ENCODE results near the gene MAGI2.
"Not testable (repeated sequence)": the region's sequence is repeated elsewhere in the genome, so short reads cannot be mapped to it uniquely, and the experiment has no call there.

The MAGI2 gene

DNA sequence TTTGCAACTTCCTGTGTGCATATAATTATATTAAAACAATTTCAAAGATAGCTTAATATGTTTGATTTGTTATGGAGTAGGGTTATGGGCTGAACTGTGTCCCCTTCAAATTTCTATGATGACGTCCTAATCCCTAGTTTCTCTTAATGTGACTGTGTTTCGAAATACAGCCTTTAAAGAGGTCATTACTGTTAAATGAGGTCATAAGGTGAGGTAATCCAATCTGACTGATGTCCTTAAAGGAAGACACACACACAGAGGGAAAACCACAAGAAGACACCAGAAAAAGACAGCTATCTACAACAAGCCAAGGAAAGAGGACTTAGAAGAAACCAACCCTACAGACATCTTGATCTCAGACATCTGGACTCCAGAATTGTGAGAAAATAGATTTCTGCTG lies 407.4 kb downstream of the MAGI2 start:
- Mint-ChIP-seq H3K27me3 (no peaks in the 10 kb centered on the region), H3K4me1 (no peaks in the 10 kb centered on the region), H3K9me3 (peaks cover 13% of the 10 kb centered on the region), H3K36me3 (ENCODE audit: low read depth) (no peaks in the 10 kb centered on the region), H3K27ac (no peak overlapping the region), H3K4me3 (no peak overlapping the region)
- ATAC-seq = no peak
- no peak for DNase-seq

DNA sequence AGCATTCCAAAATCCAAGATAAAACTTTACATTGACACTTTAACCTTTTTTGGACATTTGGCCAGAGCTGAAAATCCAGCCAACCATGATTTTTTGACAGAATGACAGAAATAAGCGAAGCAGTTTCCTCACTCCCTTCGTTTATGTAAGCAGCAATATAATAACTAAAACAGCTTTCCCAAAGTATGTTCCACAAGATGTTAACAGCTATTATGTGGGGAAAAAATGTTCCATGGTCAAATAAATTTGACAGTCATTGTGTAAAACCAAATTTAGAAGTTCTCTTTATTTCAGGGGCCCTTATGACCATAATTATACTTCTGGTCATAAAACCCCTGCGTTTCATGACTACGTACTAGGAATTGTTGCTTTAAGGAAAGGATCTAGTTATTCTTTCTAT lies 416.5 kb downstream of the MAGI2 start:
- DNase-seq = no peak
- ATAC-seq = no peak
- no peaks in the 10 kb centered on the region for H3K4me1 Mint-ChIP-seq
- H3K4me3 Mint-ChIP-seq = no peak overlapping the region
- no peaks in the 10 kb centered on the region for H3K27me3 Mint-ChIP-seq
- H3K36me3 Mint-ChIP-seq (ENCODE audit: low read depth) = no peaks in the 10 kb centered on the region
- H3K27ac Mint-ChIP-seq = no peak overlapping the region
- H3K9me3 Mint-ChIP-seq = no peaks in the 10 kb centered on the region

DNA sequence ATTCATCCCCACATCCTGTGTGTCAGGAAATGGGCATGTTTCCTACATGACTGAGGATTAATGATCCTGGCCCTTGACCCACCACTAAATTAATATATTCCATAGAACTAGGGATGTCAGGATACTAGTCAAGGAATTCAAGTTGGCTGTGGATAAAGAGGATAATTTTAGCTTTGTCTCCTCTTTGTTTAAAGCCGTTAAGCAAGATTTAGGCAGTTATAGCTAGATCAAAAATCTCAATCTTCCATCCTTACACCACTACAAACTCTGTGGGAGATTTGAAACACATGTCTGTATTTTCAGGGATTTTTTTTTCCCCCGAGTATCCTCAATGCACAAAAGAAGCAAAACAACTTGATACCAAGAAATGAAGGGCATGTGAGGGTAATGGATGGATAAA lies 417.1 kb downstream of the MAGI2 start:
- no peaks in the 10 kb centered on the region for H3K9me3 Mint-ChIP-seq
- ATAC-seq = no peak
- no peak for DNase-seq

DNA sequence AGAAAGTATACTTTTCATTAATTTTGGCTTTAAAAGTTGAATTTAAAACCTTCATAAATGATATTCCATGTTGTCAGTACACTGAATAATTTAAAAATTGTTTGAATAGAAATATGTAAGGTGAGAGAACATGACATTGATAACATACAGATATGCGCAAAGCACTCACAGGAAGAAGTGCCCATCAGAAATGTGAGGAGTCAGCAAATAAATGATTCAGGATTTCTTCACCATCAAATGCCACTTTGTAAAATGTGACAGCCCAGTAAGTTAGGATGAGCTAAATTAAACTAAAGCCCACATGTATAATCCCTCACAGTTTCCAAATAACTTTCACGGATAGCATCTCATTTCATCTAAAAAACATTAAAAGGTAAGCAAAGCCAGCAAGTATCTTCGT lies 417.6 kb downstream of the MAGI2 start:
- ATAC-seq = no peak
- no peak for DNase-seq
- H3K27me3 Mint-ChIP-seq = no peaks in the 10 kb centered on the region
- H3K4me3 Mint-ChIP-seq = no peak overlapping the region
- no peaks in the 10 kb centered on the region for H3K36me3 Mint-ChIP-seq (ENCODE audit: low read depth)
- H3K27ac Mint-ChIP-seq = no peak overlapping the region
- no peaks in the 10 kb centered on the region for H3K4me1 Mint-ChIP-seq
- peaks cover 3% of the 10 kb centered on the region for H3K9me3 Mint-ChIP-seq

More for the DNA sequence above, 417.1 kb downstream of the MAGI2 start:
- no peaks in the 10 kb centered on the region for H3K4me1 Mint-ChIP-seq
- no peaks in the 10 kb centered on the region for H3K36me3 Mint-ChIP-seq (ENCODE audit: low read depth)
- H3K27me3 Mint-ChIP-seq = no peaks in the 10 kb centered on the region
- no peak overlapping the region for H3K27ac Mint-ChIP-seq
- H3K4me3 Mint-ChIP-seq = no peak overlapping the region

DNA sequence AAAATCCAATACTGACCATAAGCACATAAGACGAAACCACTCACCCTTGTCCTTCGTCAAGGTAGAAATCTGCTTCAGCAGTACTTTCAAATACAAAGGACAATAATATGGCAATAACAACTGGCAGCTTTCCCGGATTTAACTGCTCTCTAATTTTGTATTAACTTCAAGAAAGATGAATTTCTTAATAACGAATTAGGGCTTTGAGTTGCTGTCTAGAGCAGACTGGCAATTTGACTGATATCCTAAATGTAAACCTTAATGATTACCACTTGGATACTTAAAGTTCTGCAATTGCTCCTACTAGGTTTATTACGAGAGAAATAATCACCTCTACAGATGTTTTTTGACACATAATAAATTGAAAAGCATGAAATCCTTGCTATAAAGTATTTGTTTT lies 418.7 kb downstream of the MAGI2 start:
- ATAC-seq (no peak), DNase-seq (no peak)
- peaks cover 4% of the 10 kb centered on the region for H3K9me3 Mint-ChIP-seq
- no peaks in the 10 kb centered on the region for H3K4me1 Mint-ChIP-seq
- no peak overlapping the region for H3K4me3 Mint-ChIP-seq
- no peaks in the 10 kb centered on the region for H3K36me3 Mint-ChIP-seq (ENCODE audit: low read depth)
- H3K27me3 Mint-ChIP-seq = no peaks in the 10 kb centered on the region
- no peak overlapping the region for H3K27ac Mint-ChIP-seq

DNA sequence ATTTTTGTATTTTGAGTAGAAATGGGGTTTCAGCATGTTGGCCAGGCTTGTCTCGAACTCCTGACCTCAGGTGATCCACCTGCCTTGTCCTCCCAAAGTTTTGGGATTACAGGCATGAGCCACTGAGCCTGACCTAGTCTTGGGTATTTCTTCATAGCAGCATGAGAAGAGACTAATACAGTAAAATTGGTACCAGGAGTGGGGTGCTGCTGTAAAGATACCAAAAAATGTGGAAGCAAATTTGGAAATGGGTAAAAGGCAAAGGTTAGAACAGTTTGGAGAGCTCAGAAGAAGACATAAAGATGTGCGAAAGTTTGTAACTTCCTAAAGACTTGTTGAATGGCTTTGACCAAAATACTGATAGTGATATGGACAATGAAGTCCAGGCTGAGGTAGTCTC lies 433.8 kb downstream of the MAGI2 start:
- peaks cover 24% of the 10 kb centered on the region for H3K9me3 Mint-ChIP-seq
- not testable (repeated sequence) for H3K27me3 Mint-ChIP-seq; H3K4me3 Mint-ChIP-seq; DNase-seq; ATAC-seq; H3K36me3 Mint-ChIP-seq (ENCODE audit: low read depth); H3K27ac Mint-ChIP-seq; H3K4me1 Mint-ChIP-seq

DNA sequence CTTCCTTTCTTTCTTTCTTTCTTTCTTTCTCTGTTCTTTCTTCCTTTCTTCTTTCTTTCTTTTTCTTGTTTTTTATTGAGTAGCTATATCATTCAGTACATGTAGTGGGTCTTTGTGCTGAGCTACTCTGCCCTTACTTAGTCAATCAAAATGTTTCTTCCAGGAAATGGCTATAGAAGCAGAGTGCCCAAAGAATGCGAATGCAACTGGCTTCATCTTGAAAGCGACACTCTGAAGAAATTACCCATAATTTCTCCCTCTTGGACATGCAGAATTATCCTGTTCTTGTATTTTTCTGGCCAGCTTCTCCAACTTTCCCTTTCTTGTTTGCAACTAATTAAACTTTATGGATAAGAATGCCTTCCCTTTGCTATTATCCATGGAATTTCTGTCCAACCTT lies 441.5 kb downstream of the MAGI2 start:
- no peak overlapping the region for H3K4me3 Mint-ChIP-seq

DNA sequence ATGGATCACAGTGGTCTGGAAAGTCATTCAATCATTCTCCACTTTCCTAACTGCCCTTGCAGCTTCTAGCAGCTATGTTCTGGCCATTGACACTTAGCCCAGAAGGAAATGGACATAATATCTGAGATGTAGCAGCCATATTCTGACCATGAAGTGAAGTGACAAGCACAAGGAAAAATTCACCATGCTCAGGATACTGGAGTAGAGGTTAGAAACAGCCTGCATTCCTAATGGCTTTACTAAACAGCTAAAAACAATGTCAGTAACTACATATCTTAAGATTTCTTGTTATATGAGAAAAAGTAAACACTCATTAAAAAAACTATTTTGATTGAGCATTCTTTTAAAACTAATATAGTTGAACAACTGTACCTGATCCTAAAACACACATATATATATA lies 443.8 kb downstream of the MAGI2 start:
- no peaks in the 10 kb centered on the region for H3K9me3 Mint-ChIP-seq
- no peaks in the 10 kb centered on the region for H3K36me3 Mint-ChIP-seq (ENCODE audit: low read depth)
- DNase-seq = no peak
- no peak overlapping the region for H3K27ac Mint-ChIP-seq
- no peaks in the 10 kb centered on the region for H3K27me3 Mint-ChIP-seq
- H3K4me1 Mint-ChIP-seq = no peaks in the 10 kb centered on the region
- ATAC-seq = no peak
- no peak overlapping the region for H3K4me3 Mint-ChIP-seq

More for the DNA sequence above, 441.5 kb downstream of the MAGI2 start:
- ATAC-seq = no peak
- no peaks in the 10 kb centered on the region for H3K4me1 Mint-ChIP-seq
- no peak for DNase-seq
- H3K27me3 Mint-ChIP-seq = no peaks in the 10 kb centered on the region
- peaks cover 3% of the 10 kb centered on the region for H3K9me3 Mint-ChIP-seq
- no peak overlapping the region for H3K27ac Mint-ChIP-seq
- H3K36me3 Mint-ChIP-seq (ENCODE audit: low read depth) = no peaks in the 10 kb centered on the region

DNA sequence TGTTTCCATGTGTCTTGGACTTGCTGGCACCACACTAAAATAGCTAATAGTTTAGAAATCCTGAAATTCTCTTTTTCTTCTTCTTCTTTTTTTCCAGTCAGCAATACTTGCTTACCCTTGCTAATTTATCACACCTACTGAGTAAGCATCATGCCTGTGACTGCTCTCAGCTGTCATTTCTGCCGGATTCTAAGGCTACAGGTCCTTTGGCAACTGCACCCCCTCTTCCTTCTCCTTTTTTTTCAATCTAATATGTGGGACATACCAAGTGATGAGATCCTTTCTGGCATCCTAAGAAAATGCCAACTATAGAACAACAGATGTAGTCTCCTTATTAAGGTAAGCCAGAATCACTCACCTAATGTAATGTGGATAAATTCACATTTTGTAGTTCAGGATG lies 444.7 kb downstream of the MAGI2 start:
- H3K36me3 Mint-ChIP-seq (ENCODE audit: low read depth) = no peaks in the 10 kb centered on the region
- DNase-seq (no peak), ATAC-seq (no peak)
- no peaks in the 10 kb centered on the region for H3K9me3 Mint-ChIP-seq
- H3K27ac Mint-ChIP-seq = no peak overlapping the region
- no peaks in the 10 kb centered on the region for H3K4me1 Mint-ChIP-seq
- H3K4me3 Mint-ChIP-seq = no peak overlapping the region
- no peaks in the 10 kb centered on the region for H3K27me3 Mint-ChIP-seq

DNA sequence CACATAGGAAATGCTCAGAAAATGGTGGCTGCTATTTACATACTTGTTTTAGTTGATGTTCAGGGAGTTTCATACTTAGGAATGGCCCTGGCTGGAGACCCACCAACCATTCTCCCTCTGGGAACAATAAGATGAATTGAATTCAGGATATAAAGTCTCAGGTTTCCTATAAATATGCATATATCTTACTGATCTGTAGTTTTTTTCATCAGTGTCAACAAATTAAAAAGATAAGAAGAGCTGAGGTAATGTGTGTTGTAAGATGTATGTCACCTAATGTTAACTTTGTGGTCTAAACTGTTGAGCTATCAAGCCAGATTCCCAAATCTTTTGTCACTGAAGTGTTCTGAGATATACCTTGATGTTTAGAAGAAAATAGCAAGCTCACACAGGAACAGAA lies 457.5 kb downstream of the MAGI2 start:
- H3K36me3 Mint-ChIP-seq (ENCODE audit: low read depth) = no peaks in the 10 kb centered on the region
- no peak overlapping the region for H3K27ac Mint-ChIP-seq
- H3K4me3 Mint-ChIP-seq = no peak overlapping the region
- no peaks in the 10 kb centered on the region for H3K4me1 Mint-ChIP-seq
- no peaks in the 10 kb centered on the region for H3K27me3 Mint-ChIP-seq
- H3K9me3 Mint-ChIP-seq = no peaks in the 10 kb centered on the region
- DNase-seq = no peak
- ATAC-seq = no peak

DNA sequence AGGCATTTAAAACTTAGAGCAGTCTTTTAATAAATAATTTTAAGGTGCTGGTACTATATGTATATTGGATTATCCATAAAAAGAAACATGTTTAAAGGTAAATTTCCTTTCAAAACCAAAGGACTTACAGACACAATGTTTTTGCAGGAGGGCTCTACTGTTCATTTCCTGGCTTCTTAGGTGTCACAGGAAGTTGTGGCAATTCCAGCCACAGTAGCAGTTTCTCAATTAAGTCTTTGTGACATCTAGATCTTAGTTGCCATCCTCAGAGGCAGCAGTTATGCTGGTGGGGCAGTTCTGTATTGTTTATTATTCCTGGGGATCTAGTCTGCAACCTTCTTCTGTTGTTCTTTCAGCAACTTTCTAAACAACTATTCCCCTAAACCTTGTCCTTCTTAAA lies 460.1 kb downstream of the MAGI2 start:
- no peak overlapping the region for H3K27ac Mint-ChIP-seq

DNA sequence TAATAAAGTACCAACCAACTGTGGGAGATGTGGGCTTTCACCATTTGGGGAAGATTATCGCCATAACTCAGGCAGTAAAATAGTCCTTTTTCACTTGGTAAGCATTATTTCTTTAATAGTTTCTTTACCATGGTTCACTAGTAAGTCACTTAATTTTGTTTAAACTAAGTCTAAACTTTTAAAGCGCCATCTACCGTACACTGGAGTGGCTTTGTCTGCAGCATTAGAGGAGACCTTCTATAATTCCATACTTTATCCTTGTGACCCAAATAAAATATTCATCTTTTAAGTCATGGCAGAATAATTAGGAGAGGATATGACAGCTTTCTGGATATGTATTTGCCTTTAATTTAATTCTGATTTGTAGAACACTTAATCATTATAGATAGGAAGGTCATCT lies 468.0 kb downstream of the MAGI2 start:
- Mint-ChIP-seq H3K4me1 (no peaks in the 10 kb centered on the region), H3K9me3 (peaks cover 17% of the 10 kb centered on the region)

More for the DNA sequence above, 460.1 kb downstream of the MAGI2 start:
- ATAC-seq (no peak), DNase-seq (no peak)
- Mint-ChIP-seq H3K36me3 (ENCODE audit: low read depth) (no peaks in the 10 kb centered on the region), H3K27me3 (no peaks in the 10 kb centered on the region), H3K4me3 (no peak overlapping the region), H3K4me1 (no peaks in the 10 kb centered on the region), H3K9me3 (peaks cover 7% of the 10 kb centered on the region)

DNA sequence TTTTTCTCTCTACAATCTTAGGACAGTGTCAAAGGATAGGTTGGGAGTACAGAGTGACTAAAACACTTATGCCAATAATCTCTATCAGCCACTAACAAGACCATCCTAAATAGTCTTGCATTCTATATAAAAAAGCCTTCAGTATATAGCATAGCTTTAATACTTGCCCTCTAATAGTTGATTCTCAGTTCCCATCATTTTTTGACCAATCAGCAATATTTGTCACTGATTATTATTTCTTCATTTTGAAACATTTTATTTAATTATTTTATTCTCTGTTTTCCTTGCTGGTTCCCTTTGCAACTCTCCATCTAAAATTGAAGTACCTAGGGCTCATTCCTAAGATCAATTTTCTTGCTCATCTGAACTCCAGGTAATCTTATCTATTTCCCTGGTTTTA lies 470.0 kb downstream of the MAGI2 start:
- Mint-ChIP-seq H3K4me3 (no peak overlapping the region), H3K27me3 (no peaks in the 10 kb centered on the region), H3K36me3 (ENCODE audit: low read depth) (no peaks in the 10 kb centered on the region), H3K27ac (no peak overlapping the region), H3K9me3 (peaks cover 9% of the 10 kb centered on the region), H3K4me1 (no peaks in the 10 kb centered on the region)
- DNase-seq (no peak), ATAC-seq (no peak)

More for the DNA sequence above, 468.0 kb downstream of the MAGI2 start:
- no peaks in the 10 kb centered on the region for H3K36me3 Mint-ChIP-seq (ENCODE audit: low read depth)
- H3K27me3 Mint-ChIP-seq = no peaks in the 10 kb centered on the region
- no peak overlapping the region for H3K4me3 Mint-ChIP-seq
- DNase-seq (no peak), ATAC-seq (no peak)
- H3K27ac Mint-ChIP-seq = no peak overlapping the region

DNA sequence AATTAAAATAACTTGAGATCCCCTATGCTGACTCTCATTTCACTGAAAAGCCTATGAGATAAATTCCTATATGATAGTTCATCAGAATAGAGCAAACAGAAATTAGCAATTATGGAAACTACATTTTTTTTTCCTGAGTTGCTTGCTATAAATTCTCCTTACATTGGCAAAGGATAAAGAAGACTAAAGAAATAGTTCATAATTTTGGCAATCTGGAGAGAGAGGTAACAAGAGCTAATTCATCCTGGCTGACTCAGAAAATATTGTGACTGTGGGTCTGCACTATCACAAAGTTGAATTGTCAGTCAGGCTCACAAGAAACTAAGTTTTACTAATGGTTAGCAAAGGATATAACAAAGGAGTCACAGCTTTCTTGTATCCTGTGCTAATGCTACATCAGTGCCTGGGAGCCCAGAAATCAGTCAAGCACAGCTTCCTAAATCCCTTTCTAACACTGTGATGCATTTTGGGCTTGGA lies 483.0 kb downstream of the MAGI2 start:
- ATAC-seq = no peak
- no peak overlapping the region for H3K4me3 Mint-ChIP-seq
- H3K9me3 Mint-ChIP-seq = peaks cover 10% of the 10 kb centered on the region
- H3K4me1 Mint-ChIP-seq = no peaks in the 10 kb centered on the region
- H3K36me3 Mint-ChIP-seq (ENCODE audit: low read depth) = no peaks in the 10 kb centered on the region
- no peaks in the 10 kb centered on the region for H3K27me3 Mint-ChIP-seq
- H3K27ac Mint-ChIP-seq = no peak overlapping the region
- DNase-seq = no peak

DNA sequence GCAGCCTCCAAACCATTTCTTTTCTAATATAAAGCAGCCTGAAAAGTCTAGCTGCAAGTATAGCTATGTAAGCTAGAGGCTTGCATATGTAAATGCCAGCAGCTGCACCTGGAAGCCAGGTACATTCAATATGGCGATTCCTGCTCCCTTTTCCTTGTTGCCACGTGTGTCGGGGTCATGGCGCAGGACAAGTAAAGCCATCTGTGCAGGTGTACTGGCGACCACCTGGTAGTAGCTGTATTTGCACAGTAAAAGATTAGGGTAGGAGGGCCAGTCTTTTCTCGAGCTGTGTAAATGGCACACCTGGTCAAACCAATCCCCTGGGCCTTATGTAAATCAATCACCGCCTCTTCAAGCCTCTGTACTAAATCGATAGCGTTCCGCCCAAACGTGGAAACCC lies 484.5 kb downstream of the MAGI2 start:
- no peaks in the 10 kb centered on the region for H3K36me3 Mint-ChIP-seq (ENCODE audit: low read depth)
- DNase-seq (no peak), ATAC-seq (no peak)
- no peaks in the 10 kb centered on the region for H3K27me3 Mint-ChIP-seq
- peaks cover 6% of the 10 kb centered on the region for H3K9me3 Mint-ChIP-seq
- no peak overlapping the region for H3K4me3 Mint-ChIP-seq
- H3K4me1 Mint-ChIP-seq = no peaks in the 10 kb centered on the region
- H3K27ac Mint-ChIP-seq = no peak overlapping the region

DNA sequence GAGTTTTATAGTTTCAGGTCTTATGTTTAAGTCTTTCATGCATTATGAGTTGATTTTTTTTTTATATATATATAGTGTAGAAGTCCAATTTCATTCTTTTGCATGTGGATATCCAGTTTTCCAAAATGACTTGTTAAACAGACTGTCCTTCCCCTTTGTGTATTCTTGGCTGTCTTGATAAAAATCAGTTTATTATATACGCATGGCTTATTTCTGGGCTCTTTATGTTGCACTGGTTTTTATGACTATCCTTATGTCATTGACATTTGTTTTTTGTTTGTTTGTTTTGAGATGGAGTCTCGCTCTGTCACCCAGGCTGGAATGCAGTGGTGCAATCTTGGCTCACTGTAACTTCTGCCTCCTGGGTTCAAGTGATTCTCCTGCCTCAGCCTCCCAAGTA lies 485.9 kb downstream of the MAGI2 start:
- not testable (repeated sequence) for H3K9me3 Mint-ChIP-seq; H3K36me3 Mint-ChIP-seq (ENCODE audit: low read depth); H3K27me3 Mint-ChIP-seq; H3K27ac Mint-ChIP-seq; ATAC-seq; H3K4me3 Mint-ChIP-seq; DNase-seq; H3K4me1 Mint-ChIP-seq

Data from activated naive CD8-positive, alpha-beta T cell treated with anti-CD3 and anti-CD28 coated beads, Interleukin-2, amount 50 U/mL, for 24 hours (primary cell).